ENCODE results near the gene PNISR. TPM values are rescaled to one million over a fixed set of nuclear protein-coding genes. Genes with fewer than 3 reads are reported as not detected.

PNISR gene
- total and polyA plus RNA-seq, 2 of the 13 experiments (the other 11 are each of a cell fraction or from before 2014, with no cell fraction given), result 43.0 to 48.0 TPM

DNA sequence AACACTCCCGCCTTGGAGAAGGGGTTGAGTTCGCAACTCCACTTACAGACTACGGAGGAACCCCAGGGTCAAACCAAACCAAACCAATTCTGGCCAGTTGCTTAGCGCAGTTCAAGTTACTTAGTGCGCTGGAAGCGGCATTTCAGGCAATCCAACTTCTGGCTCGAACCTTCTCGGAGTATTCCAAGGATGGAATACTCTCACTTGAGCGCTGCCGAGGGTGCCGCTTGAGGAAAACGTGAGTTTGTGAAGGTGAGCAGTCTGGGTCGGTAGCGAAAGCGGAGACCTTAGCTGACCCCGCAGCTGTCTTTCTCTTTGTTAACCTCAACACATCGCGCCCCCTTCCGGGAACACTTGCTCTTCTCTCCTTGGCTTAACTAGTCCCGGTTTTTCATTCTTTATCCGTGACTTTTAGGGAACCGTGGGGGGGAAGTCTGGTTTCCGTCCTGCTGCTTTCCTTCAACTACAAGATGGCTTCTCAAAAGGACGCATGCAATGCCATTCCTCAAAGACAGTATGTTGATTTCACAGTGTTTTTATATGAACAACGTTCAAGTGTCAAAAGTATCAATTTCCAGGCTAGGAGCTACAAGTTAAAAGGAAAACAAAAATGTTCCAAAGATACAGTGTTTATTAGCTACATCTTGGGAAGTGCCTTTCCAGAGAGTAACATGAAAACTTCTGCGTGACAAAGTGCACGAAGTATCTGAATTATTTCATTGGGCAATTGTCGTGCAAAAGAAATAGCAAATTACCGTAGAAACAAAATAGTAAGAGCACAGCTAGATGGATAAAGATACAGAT lies 741 bp upstream of the PNISR start (continued):
- TF ChIP-seq, protein P1, sequence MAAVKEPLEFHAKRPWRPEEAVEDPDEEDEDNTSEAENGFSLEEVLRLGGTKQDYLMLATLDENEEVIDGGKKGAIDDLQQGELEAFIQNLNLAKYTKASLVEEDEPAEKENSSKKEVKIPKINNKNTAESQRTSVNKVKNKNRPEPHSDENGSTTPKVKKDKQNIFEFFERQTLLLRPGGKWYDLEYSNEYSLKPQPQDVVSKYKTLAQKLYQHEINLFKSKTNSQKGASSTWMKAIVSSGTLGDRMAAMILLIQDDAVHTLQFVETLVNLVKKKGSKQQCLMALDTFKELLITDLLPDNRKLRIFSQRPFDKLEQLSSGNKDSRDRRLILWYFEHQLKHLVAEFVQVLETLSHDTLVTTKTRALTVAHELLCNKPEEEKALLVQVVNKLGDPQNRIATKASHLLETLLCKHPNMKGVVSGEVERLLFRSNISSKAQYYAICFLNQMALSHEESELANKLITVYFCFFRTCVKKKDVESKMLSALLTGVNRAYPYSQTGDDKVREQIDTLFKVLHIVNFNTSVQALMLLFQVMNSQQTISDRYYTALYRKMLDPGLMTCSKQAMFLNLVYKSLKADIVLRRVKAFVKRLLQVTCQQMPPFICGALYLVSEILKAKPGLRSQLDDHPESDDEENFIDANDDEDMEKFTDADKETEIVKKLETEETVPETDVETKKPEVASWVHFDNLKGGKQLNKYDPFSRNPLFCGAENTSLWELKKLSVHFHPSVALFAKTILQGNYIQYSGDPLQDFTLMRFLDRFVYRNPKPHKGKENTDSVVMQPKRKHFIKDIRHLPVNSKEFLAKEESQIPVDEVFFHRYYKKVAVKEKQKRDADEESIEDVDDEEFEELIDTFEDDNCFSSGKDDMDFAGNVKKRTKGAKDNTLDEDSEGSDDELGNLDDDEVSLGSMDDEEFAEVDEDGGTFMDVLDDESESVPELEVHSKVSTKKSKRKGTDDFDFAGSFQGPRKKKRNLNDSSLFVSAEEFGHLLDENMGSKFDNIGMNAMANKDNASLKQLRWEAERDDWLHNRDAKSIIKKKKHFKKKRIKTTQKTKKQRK (IDR thresholded peaks at IDR 0.05; ENCODE audit: low read length), result no peak
- no peak for TF ChIP-seq ZFP37 (CRISPR knock-in tag; IDR thresholded peaks at IDR 0.05; ENCODE audit: borderline replicate concordance)
- TF ChIP-seq, protein P2, sequence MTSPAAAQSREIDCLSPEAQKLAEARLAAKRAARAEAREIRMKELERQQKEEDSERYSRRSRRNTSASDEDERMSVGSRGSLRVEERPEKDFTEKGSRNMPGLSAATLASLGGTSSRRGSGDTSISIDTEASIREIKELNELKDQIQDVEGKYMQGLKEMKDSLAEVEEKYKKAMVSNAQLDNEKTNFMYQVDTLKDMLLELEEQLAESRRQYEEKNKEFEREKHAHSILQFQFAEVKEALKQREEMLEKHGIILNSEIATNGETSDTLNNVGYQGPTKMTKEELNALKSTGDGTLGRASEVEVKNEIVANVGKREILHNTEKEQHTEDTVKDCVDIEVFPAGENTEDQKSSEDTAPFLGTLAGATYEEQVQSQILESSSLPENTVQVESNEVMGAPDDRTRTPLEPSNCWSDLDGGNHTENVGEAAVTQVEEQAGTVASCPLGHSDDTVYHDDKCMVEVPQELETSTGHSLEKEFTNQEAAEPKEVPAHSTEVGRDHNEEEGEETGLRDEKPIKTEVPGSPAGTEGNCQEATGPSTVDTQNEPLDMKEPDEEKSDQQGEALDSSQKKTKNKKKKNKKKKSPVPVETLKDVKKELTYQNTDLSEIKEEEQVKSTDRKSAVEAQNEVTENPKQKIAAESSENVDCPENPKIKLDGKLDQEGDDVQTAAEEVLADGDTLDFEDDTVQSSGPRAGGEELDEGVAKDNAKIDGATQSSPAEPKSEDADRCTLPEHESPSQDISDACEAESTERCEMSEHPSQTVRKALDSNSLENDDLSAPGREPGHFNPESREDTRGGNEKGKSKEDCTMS (CRISPR knock-in tag; conservative IDR thresholded peaks at IDR 0.05), result no peak
- TF ChIP-seq, protein P3, sequence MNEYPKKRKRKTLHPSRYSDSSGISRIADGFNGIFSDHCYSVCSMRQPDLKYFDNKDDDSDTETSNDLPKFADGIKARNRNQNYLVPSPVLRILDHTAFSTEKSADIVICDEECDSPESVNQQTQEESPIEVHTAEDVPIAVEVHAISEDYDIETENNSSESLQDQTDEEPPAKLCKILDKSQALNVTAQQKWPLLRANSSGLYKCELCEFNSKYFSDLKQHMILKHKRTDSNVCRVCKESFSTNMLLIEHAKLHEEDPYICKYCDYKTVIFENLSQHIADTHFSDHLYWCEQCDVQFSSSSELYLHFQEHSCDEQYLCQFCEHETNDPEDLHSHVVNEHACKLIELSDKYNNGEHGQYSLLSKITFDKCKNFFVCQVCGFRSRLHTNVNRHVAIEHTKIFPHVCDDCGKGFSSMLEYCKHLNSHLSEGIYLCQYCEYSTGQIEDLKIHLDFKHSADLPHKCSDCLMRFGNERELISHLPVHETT (CRISPR knock-in tag; conservative IDR thresholded peaks at IDR 0.05), result no peak
- no peak for TF ChIP-seq FOXA1 (IDR thresholded peaks at IDR 0.05)
- TF ChIP-seq FOXA1 (CRISPR knock-in tag; IDR thresholded peaks at IDR 0.05), result no peak
- TF ChIP-seq RNF2 (conservative IDR thresholded peaks at IDR 0.05; ENCODE audit: low read depth), result no peak
- 0 out of 2 replicates have a peak, but pooled peaks have one; percentile 51 for TF ChIP-seq ESRRA (CRISPR knock-in tag; IDR thresholded peaks at IDR 0.05; ENCODE audit: low read depth)
- TF ChIP-seq KLF11 (CRISPR knock-in tag; IDR thresholded peaks at IDR 0.05), result 0 out of 2 replicates have a peak, but pooled peaks have one; percentile 40
- TF ChIP-seq ZNF382 (CRISPR knock-in tag; IDR thresholded peaks at IDR 0.05; ENCODE audit: borderline replicate concordance), result no peak
- TF ChIP-seq, protein P4, sequence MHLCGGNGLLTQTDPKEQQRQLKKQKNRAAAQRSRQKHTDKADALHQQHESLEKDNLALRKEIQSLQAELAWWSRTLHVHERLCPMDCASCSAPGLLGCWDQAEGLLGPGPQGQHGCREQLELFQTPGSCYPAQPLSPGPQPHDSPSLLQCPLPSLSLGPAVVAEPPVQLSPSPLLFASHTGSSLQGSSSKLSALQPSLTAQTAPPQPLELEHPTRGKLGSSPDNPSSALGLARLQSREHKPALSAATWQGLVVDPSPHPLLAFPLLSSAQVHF (CRISPR knock-in tag; IDR thresholded peaks at IDR 0.05), result no peak
- no peak; the same call in 1 of the 2 replicates for TF ChIP-seq MIXL1 (CRISPR knock-in tag; IDR thresholded peaks at IDR 0.05)
- TF ChIP-seq KAT7 (CRISPR knock-in tag; IDR thresholded peaks at IDR 0.05; ENCODE audit: borderline replicate concordance), result no peak; the same call in 1 of the 2 replicates
- peak; percentile 54; the same call in 1 of the 2 replicates for TF ChIP-seq POLR2G (IDR thresholded peaks at IDR 0.05; ENCODE audit: low read depth, low read length)
- TF ChIP-seq, protein P5, sequence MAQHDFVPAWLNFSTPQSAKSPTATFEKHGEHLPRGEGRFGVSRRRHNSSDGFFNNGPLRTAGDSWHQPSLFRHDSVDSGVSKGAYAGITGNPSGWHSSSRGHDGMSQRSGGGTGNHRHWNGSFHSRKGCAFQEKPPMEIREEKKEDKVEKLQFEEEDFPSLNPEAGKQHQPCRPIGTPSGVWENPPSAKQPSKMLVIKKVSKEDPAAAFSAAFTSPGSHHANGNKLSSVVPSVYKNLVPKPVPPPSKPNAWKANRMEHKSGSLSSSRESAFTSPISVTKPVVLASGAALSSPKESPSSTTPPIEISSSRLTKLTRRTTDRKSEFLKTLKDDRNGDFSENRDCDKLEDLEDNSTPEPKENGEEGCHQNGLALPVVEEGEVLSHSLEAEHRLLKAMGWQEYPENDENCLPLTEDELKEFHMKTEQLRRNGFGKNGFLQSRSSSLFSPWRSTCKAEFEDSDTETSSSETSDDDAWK (CRISPR knock-in tag; IDR thresholded peaks at IDR 0.05), result no peak
- no peak for TF ChIP-seq SRF (IDR thresholded peaks at IDR 0.05; ENCODE audit: low read depth, low read length)
- TF ChIP-seq, protein P6, sequence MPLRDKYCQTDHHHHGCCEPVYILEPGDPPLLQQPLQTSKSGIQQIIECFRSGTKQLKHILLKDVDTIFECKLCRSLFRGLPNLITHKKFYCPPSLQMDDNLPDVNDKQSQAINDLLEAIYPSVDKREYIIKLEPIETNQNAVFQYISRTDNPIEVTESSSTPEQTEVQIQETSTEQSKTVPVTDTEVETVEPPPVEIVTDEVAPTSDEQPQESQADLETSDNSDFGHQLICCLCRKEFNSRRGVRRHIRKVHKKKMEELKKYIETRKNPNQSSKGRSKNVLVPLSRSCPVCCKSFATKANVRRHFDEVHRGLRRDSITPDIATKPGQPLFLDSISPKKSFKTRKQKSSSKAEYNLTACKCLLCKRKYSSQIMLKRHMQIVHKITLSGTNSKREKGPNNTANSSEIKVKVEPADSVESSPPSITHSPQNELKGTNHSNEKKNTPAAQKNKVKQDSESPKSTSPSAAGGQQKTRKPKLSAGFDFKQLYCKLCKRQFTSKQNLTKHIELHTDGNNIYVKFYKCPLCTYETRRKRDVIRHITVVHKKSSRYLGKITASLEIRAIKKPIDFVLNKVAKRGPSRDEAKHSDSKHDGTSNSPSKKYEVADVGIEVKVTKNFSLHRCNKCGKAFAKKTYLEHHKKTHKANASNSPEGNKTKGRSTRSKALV (CRISPR knock-in tag; IDR thresholded peaks at IDR 0.05), result no peak; the same call in 1 of the 2 replicates
- TF ChIP-seq JUND (CRISPR knock-in tag; IDR thresholded peaks at IDR 0.05), result no peak
- no peak for TF ChIP-seq ZNF629 (CRISPR knock-in tag; conservative IDR thresholded peaks at IDR 0.05)

Measured in HepG2 (cell line).